Stimulated activated CD4-positive, alpha-beta T cell treated with anti-CD3 and anti-CD28 coated beads, Interleukin-12 subunit alpha, Interleukin-12 subunit beta, amount 100 ng/mL, for 4 hours (primary cell): ENCODE measurements around the gene CYP8B1.

Source experiments
- DNase-seq: peaks from one replicate; pipeline ENCODE4 v3.0.0-alpha.2; 2020

The CYP8B1 gene

DNA sequence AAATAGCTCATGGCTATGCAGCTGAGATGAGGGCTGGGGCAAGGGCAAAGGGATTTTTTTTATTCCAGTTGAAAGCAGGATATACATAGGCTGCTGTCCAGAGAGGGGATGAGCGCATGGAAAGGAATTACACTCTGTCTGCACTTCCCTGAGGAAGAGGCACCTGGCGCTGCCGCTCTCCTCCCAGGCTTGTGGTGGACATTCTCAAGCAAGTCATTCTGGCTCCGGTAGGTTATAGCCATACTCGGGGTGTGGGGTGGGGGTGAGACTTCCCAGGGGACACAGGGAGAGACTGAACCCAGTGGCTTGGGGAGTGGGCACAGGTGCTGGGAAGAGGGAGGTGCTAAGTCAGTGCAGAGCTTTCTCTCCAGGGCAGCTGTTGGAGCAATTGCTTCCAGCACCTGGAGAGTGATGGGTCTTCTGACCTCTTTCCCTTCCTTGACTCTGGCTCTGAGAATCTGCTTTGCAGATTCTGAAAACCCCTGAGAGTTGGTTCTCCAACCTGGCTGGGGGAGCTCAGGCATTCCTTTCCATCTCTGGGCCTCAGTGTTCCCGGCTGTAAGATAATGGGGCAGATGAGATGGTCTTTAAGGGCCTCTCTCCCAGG, 24.3 kb downstream of the CYP8B1 start:
- no peak for DNase-seq

- no peak for DNase-seq
Observed at GRCh38 chr3:42850263-42850662, 25.4 kb downstream of the CYP8B1 start.

DNA sequence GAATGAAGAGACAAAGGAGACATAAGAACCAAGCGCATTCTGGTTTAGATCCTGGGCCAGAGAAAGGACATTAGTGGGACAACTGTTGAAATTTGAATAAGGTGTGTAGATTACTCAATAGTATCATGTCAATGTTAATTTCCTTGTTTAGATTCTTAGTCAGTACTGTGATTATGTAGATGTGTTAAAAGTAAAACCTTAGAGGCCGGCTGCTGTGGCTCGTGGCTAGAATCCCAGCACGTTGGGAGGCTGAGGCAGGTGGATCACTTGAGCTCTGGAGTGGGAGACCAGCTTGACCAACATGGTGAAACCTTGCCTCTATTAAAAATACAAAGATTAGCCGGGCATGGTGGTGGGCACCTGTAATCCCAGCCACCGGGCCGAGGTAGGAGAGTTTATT, 26.7 kb downstream of the CYP8B1 start:
- no peak for DNase-seq

DNA sequence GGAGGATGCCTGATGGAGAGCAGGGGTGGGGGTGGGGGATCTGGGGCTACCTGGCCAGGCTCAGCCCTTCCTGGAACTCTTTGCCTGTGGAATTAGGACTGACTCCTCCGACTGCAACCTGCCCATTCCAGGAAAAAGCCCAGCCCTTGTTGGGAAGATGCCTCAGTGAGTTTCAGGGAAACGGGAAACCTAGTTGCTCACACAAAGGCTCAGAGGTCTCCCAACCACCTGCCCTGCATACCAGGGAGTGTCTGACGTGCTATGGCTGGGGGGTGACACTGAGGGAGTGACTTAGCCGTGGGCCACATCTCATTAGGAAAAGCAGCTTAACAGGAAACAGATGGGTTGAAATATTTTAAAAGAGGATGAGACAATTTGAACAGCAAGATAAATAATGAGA, 27.9 kb downstream of the CYP8B1 start:
- no peak for DNase-seq

- no peak for DNase-seq
Observed at GRCh38 chr3:42846685-42847522, 28.8 kb downstream of the CYP8B1 start.

DNA sequence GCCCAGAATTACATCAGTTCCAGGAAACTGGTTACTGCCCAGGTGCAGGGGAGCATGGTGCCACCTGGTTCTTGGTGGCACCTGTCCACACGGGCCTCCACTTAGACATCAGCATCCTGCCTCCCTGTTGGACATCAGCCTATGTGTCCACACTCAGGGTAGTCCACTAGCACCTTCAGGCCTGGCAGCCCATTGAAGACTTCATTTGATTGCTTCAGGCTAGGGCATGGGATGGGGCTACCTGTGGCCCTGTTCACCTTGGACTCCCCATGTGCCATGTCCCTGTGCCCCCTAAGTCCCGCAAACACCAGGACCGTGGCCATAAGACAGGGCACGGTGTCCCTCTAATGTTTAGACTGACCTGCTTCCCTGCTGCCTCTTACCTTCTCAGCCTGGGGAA, 30.9 kb downstream of the CYP8B1 start:
- DNase-seq: no peak

DNA sequence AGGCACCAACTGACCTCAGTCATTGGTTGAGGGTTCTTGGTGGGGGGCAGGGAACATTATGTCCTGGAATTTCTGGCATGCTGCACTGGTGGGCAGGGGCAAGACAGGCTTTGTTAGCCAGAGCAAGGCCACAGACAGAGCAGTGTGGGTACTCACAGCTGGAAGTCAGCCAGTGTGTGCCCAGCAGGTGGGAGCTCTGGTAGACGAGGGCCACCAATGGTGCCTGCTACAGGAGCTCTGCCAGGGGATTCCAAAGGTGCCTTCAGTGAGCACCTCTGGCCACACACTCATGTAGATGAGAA, 31.3 kb downstream of the CYP8B1 start:
- no peak for DNase-seq

DNA sequence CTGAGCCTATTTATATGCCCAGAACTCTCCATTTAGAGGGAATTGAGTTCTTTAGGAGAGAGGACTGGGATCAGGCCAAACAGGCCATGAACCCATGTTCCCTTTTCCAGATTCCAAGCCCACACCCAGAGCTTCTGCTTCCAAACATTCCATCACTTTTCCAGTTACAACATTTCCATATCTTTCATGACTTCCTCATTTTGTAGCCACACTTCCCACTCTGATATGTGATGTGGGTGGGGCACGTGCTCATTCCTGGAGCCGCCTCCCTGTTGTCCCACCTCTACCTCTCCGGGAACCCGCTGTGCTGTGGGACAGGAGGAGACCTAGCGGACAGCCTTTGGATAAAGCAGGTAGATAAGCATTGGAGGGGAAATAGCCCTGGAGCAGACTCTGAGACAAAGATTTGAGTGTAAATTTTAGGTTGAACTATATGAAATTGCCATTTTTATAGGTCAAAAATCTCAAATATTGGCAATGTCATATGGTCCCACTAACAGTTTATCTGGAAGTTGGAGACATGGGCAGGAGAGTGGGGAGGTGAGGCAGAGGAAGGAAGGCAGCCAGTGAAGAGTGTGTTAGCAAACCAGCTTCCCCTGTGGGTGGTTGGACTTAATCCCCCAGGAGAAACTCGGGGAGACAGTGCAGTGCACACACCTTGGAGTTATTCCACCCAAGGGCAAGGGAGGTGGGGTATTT, 31.8 kb downstream of the CYP8B1 start:
- no peak for DNase-seq

- DNase-seq: no peak
Observed at GRCh38 chr3:42841332-42841731, 34.3 kb downstream of the CYP8B1 start.

- DNase-seq: no peak
Observed at GRCh38 chr3:42839616-42840015, 36.1 kb downstream of the CYP8B1 start.

DNA sequence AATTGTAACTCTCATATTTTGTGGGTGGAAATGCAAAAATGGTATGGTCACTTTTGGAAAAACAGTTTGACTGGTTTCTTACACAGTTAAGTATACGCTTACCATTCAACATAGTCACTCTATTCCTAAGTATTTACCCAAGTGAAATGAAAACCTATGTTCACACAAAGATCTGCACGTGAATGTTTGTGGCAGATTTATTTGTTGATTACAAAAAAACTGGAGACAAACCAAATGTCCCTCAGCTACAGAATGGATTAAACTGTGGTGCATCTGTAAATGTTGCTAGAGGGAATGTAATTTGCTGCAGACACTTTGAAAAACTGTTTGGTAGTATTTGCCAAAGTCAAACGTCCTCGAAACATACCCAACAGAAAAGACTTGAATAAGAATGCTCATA, 37.1 kb downstream of the CYP8B1 start:
- DNase-seq: no peak

DNA sequence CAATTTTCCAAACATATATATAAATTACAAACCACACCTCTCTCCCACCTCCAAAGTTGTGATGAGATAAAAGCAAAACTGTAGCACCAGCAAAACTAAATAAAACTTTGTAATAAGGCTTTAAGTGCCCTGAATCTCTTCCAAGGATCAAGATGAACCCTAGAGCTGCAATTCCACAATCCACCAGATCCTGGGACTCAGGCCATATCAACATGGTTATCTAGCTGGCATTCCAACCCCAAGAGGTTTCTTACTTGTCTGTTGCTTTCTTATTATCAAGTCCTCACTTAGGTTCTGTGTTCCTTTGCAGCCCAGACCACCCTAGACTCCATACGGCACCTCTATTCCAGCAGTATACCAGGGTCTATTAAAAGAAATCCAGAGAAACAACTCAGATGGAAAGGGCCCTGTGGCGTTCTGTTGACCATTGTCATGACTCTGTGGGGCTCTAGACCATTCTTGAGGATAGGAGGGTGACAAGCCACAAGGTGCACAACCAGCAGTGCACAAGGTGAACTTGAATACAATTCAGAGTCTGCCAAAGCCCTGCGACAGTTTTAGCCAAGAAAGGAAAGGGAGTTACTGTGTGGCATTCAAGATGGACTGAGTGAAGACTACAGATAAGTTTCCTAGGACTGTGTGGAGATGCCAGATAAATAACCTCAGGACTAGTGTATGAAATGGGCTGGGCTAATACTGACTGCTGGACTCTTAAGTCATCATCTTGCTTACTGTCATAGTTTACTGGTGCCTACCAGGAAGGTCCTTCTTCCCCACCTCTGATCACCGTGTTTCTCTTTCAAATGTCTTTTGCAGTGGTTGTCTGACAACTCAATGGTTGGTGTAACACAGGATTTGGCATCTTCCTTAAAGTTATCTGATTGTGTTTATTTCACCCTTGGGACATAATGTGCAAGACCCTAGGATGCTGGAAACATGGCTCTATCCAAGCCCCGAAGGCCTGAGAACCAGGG, 39.2 kb downstream of the CYP8B1 start:
- no peak for DNase-seq

DNA sequence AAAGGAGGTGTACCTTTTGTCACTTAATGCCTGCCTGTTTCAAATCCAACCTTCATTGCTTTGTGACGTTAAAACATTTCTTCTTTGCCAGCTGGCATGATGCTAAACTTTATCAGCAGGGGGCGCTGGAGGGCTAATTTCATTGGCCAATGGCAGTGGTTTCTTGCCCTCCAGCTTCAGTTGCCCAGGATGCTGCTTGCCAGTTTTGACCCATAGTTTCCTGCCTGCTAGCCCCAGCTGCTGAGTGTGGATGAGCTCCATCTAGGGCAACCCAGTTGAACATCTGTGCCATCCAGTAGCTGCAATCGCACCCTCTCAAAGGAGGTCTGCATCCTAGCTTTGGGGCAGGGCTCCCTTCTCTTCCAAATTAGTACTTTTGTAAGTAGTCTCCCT, 44.4 kb downstream of the CYP8B1 start:
- DNase-seq: peak; percentile 62

GRCh38 chr3:42830437-42831320, 45.0 kb downstream of the CYP8B1 start:
- DNase-seq: no peak

DNA sequence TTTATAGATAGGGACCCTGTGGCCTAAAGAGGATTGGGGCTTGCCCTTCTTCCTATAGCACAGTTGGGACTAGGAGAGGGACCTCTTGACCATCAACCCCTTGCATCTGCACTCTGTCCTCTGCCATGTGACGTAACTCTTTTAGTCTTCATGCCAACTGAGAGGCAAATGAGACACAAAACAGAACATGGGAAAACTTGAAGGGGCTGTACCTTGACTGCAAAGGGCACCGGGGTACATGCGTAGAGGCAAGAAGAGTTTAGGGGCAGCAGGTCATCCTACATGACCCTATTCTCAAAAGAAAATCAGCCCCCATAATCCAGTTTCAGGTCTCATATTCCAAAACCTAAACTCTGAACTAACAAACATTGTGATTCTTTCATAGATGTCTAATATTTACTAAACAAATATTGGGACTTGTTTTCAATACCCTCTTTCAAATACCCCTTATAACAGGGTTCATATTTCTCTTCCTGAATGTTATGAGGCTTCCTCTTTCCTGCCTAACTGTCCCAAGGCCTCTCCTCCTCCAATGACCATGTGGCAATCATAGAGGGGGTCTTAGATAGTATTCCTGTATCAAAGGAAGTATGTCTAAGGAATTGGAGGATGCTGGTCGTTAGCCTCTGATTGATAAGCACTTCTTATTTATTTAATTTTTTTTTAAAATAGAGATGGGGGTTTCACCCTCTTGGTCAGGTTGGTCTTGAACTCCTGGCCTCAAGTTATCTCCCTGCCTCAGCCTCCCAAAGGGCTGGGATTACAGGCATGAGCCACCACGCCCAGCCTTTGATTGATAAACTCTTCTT, 45.8 kb downstream of the CYP8B1 start:
- no peak for DNase-seq

GRCh38 chr3:42829083-42829627, 46.5 kb downstream of the CYP8B1 start:
- no peak for DNase-seq

DNA sequence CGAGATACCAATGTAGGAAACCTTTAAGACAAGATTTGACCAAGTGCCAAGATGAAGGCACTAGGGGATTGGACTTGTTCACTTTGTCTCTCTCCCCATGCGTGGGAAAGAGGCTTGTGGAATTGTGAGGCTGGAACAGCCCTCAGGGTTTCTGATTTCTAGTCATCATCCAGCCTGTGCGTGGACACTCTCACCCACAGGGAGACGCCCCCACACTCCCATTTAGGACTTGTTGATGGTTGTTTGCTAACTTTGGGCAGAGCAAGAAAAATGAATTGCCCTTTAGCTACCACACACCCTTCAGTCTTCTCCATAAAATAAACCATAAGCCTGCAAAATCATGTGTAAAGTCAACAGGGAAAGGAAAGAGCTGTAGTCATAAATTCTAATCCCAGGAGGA, 48.0 kb downstream of the CYP8B1 start:
- no peak for DNase-seq

DNA sequence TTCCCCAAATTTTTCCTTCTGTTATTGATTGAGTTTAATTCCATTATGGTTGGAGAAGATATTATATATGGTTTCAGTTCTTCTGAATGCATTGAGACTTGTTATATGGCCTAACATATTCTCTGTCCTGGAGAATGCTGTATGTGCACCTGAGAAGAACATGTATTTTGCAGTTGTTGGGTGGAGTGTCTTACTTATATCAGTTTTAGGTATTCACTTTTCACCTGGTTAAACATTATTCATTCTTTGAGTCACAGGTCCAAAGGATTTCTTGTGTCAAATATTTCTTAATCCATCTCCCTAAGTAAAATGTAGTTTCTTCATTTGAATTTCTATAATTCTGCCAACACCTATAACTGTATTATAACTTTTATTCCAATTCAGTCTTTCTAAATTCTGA, 48.7 kb downstream of the CYP8B1 start:
- DNase-seq: no peak

GRCh38 chr3:42826141-42826540, 49.5 kb downstream of the CYP8B1 start:
- DNase-seq: no peak

- no peak for DNase-seq
Observed at GRCh38 chr3:42823351-42823750, 52.3 kb downstream of the CYP8B1 start.

DNA sequence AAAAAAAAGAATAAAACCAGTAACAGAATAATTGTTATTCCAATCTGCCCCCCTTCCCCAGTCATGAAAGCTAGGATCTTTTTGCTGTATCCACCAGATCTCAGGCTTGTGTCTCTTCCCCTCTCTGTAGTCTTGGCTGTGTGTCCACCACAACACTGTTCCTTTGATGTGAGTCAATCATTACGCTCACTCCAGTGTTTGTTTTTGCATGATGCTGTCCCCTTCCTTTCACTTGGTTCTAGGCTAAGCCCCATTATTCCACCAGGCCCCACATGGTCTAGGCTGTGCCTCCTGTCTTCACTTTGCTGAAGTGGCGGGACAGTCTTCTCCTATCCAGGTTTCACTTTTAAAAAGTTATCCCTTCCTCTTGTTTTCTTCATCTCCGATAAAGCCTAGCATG, 52.9 kb downstream of the CYP8B1 start:
- DNase-seq: no peak
